OCI-LY3 (cell line): ENCODE results near the gene HEPN1.

Experiments used
- EZH2phosphoT487 ChIP-seq: fragments of 200-600 bp; shearing (Covaris generic); IDR thresholded peaks from 2 replicates; pipeline ENCODE4 v1.6.1; 2018; ENCODE audit warnings: antibody characterized with exemption, mixed run types, low read depth
- TF ChIP-seq, protein P1 (sequence below): fragments of 200-600, 300-600 bp; sonication (generic); IDR thresholded peaks from 2 replicates; pipeline ENCODE4 v1.5.1; 2014; ENCODE audit warnings: antibody characterized with exemption, low read length, low read depth

DNA sequence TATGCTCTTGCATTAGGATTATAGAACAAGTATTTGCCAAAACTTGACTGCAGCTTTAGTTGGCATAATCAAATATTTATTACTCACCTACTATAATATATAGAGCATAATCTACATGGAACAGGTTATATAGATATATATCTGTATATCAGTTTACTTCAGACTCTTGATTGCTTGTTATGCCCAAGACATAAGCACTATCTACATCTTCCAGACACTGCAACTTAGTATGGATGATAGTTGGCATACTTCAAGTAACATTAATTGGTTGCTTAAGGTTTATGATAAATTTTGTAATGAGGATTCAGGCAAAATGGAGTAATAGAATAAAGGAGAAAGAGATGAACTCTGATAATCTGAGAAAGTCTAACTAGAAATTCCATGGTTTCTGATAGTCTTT, 36.0 kb downstream of the HEPN1 start:
- TF ChIP-seq, protein P1, sequence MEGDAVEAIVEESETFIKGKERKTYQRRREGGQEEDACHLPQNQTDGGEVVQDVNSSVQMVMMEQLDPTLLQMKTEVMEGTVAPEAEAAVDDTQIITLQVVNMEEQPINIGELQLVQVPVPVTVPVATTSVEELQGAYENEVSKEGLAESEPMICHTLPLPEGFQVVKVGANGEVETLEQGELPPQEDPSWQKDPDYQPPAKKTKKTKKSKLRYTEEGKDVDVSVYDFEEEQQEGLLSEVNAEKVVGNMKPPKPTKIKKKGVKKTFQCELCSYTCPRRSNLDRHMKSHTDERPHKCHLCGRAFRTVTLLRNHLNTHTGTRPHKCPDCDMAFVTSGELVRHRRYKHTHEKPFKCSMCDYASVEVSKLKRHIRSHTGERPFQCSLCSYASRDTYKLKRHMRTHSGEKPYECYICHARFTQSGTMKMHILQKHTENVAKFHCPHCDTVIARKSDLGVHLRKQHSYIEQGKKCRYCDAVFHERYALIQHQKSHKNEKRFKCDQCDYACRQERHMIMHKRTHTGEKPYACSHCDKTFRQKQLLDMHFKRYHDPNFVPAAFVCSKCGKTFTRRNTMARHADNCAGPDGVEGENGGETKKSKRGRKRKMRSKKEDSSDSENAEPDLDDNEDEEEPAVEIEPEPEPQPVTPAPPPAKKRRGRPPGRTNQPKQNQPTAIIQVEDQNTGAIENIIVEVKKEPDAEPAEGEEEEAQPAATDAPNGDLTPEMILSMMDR = no peak
- TF ChIP-seq EZH2phosphoT487 = no peak
